GM23338 (cell line): ENCODE results near the gene GRHPR.

ENCODE experiments used
- EZH2 ChIP-seq: fragments of 200-600 bp; sonication (generic); IDR thresholded peaks from one replicate; pipeline ENCODE4 v1.8.0; 2017; ENCODE audit warnings: antibody characterized with exemption, mild to moderate bottlenecking, low read depth; ENCODE audit not compliant: unreplicated experiment
- EZH2phosphoT487 ChIP-seq: fragments of 200-600 bp; sonication (generic); IDR thresholded peaks from one replicate; pipeline ENCODE4 v1.8.1; 2018; ENCODE audit warnings: antibody characterized with exemption; ENCODE audit not compliant: unreplicated experiment
- POLR2AphosphoS5 ChIP-seq: IDR thresholded peaks from 2 replicates; pipeline ENCODE4 v1.6.1; 2016; ENCODE audit warnings: antibody characterized with exemption, low read depth
- STAT1 ChIP-seq: IDR thresholded peaks from one replicate; pipeline ENCODE4 v1.6.1; 2016; ENCODE audit warnings: antibody characterized with exemption; ENCODE audit not compliant: unreplicated experiment
- ZNF331 ChIP-seq: fragments of 250-450 bp; sonication (Bioruptor Pico); IDR thresholded peaks from 2 replicates; pipeline ENCODE4 v1.5.0; 2020; ENCODE audit warnings: low read depth, mild to moderate bottlenecking, moderate library complexity
- TF ChIP-seq, protein P1 (sequence below), 2 experiments: fragments of 200-600 bp in 1 of 2; sonication (generic) in 1 of 2; conservative IDR thresholded peaks; 2 replicates each; pipeline versions ENCODE4 v1.5.1 to v1.6.1; 2016 to 2017; ENCODE audit warnings: antibody characterized with exemption in 2 of 2, low read depth in 2 of 2, mild to moderate bottlenecking in 2 of 2, moderate library complexity in 1 of 2
- TF ChIP-seq, protein P2 (sequence below): IDR thresholded peaks from one replicate; pipeline ENCODE4 v1.6.1; 2018; ENCODE audit warnings: antibody characterized with exemption; ENCODE audit not compliant: unreplicated experiment

DNA sequence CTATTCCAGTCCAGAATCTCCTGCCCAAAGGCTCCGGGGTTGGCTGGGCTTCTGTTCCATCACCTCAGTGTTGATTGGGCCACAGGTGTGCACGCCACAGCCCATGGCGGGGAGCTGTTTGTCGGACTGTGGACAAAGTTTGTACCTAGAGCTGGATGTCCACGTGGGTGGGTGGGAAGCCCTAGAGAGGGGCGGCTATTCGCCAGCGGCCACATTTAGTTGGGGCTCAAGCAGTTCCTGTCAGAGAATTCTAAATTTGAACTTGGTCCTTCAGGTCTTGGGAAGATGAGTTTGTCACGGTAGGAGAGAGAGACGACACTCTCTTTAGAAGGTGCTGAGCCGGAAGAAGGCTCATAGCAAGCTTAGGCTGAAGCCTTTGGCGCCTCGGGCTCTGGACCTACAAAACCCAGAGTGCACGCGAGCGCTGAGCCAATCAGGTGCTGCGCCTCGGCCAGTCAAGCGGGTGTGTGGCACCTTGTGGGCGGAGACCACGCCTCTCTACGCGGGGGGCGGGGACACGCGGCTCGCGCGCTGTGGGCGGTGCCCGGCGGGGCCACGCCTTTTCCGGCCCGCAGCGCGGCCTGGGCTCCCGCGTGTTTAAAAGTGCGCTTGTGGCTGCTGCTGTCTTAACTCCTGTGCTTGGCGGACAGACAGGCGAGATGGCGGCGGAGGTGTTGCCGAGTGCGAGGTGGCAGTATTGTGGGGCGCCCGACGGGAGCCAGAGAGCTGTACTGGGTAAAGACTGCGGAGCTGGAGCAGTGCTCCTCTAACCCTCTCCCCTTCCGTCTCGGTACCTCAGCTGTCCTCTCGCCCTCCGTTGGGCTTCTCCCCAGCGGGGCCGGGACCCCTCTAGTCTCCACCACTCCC, 63.1 kb downstream of the GRHPR start, which contains the start of gene POLR1E:
- TF ChIP-seq, protein P1, sequence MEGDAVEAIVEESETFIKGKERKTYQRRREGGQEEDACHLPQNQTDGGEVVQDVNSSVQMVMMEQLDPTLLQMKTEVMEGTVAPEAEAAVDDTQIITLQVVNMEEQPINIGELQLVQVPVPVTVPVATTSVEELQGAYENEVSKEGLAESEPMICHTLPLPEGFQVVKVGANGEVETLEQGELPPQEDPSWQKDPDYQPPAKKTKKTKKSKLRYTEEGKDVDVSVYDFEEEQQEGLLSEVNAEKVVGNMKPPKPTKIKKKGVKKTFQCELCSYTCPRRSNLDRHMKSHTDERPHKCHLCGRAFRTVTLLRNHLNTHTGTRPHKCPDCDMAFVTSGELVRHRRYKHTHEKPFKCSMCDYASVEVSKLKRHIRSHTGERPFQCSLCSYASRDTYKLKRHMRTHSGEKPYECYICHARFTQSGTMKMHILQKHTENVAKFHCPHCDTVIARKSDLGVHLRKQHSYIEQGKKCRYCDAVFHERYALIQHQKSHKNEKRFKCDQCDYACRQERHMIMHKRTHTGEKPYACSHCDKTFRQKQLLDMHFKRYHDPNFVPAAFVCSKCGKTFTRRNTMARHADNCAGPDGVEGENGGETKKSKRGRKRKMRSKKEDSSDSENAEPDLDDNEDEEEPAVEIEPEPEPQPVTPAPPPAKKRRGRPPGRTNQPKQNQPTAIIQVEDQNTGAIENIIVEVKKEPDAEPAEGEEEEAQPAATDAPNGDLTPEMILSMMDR (conservative IDR thresholded peaks at IDR 0.05; ENCODE audit: low read depth in 2 of 2) = no peak
- TF ChIP-seq, protein P2, sequence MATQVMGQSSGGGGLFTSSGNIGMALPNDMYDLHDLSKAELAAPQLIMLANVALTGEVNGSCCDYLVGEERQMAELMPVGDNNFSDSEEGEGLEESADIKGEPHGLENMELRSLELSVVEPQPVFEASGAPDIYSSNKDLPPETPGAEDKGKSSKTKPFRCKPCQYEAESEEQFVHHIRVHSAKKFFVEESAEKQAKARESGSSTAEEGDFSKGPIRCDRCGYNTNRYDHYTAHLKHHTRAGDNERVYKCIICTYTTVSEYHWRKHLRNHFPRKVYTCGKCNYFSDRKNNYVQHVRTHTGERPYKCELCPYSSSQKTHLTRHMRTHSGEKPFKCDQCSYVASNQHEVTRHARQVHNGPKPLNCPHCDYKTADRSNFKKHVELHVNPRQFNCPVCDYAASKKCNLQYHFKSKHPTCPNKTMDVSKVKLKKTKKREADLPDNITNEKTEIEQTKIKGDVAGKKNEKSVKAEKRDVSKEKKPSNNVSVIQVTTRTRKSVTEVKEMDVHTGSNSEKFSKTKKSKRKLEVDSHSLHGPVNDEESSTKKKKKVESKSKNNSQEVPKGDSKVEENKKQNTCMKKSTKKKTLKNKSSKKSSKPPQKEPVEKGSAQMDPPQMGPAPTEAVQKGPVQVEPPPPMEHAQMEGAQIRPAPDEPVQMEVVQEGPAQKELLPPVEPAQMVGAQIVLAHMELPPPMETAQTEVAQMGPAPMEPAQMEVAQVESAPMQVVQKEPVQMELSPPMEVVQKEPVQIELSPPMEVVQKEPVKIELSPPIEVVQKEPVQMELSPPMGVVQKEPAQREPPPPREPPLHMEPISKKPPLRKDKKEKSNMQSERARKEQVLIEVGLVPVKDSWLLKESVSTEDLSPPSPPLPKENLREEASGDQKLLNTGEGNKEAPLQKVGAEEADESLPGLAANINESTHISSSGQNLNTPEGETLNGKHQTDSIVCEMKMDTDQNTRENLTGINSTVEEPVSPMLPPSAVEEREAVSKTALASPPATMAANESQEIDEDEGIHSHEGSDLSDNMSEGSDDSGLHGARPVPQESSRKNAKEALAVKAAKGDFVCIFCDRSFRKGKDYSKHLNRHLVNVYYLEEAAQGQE = no peak
- TF ChIP-seq EZH2phosphoT487 (no peak), POLR2AphosphoS5 (peak; percentile 94), ZNF331 (CRISPR knock-in tag) (no peak), EZH2 (no peak), STAT1 (no peak)
